K562 (cell line): ENCODE measurements around the gene PCDHGA5.

Experiments used
- ADNP ChIP-seq: fragments of 200-800 bp; sonication (Bioruptor generic); IDR thresholded peaks from 2 replicates; pipeline ENCODE4 v1.6.1; 2016; ENCODE audit warnings: missing genetic modification characterization, missing compliant biosample characterization
- CTCF ChIP-seq, 3 experiments: IDR thresholded peaks in 2 of 3; conservative IDR thresholded peaks in 1 of 3; 2 replicates each; pipeline ENCODE4 v1.5.1; 2011 to 2012; ENCODE audit warnings: low read length in 3 of 3, mild to moderate bottlenecking in 3 of 3, control low read depth in 2 of 3, improper control_type of control experiment in 1 of 3, inconsistent platforms in 1 of 3, low read depth in 1 of 3, mixed read lengths in 1 of 3, moderate library complexity in 1 of 3; ENCODE audit not compliant: insufficient read depth in 2 of 3
- MAFK ChIP-seq: IDR thresholded peaks from 2 replicates; pipeline ENCODE4 v1.6.1; 2011; ENCODE audit warnings: low read length, improper control_type of control experiment
- SMARCC2 ChIP-seq: fragments of 450-650 bp; IDR thresholded peaks from 2 replicates; pipeline ENCODE4 v1.6.1; 2017; ENCODE audit warnings: antibody characterized with exemption, moderate library complexity, mild to moderate bottlenecking, low read depth

- TF ChIP-seq ADNP (tag) = no peak
- TF ChIP-seq SMARCC2 = no peak
- no peak for TF ChIP-seq MAFK
- TF ChIP-seq CTCF (IDR thresholded peaks at IDR 0.05 in 2 of 3, conservative IDR thresholded peaks at IDR 0.05 in 1 of 3; ENCODE audit: insufficient read depth in 2 of 3, low read depth in 1 of 3, low read length in 3 of 3) = no peak
Observed at GRCh38 chr5:141393267-141393666, 29.3 kb downstream of the PCDHGA5 start.
